ENCODE data around the gene A1BG.

Gene A1BG

GRCh38 chr19:58338336-58338735 is 15.0 kb downstream of the A1BG start:
- Mint-ChIP-seq H3K4me1 (ENCODE audit: low read depth) (peaks cover 6% of the 10 kb centered on the region), H3K36me3 (ENCODE audit: low read depth) (peaks cover 76% of the 10 kb centered on the region), H3K4me3 (no peak overlapping the region), H3K9me3 (no peaks in the 10 kb centered on the region), H3K27ac (no peak overlapping the region), H3K27me3 (no peaks in the 10 kb centered on the region)
- DNase-seq = no peak

- no peaks in the 10 kb centered on the region for H3K9me3 Mint-ChIP-seq
- peaks cover 7% of the 10 kb centered on the region for H3K4me1 Mint-ChIP-seq (ENCODE audit: low read depth)
- H3K27me3 Mint-ChIP-seq = no peaks in the 10 kb centered on the region
- no peak overlapping the region for H3K4me3 Mint-ChIP-seq
- no peak overlapping the region for H3K27ac Mint-ChIP-seq
- H3K36me3 Mint-ChIP-seq (ENCODE audit: low read depth) = peaks cover 73% of the 10 kb centered on the region
- no peak for DNase-seq
Measured at GRCh38 chr19:58336820-58337219, 16.5 kb downstream of the A1BG start.

GRCh38 chr19:58336216-58336615 is 17.1 kb downstream of the A1BG start:
- DNase-seq = no peak
- Mint-ChIP-seq H3K27me3 (no peaks in the 10 kb centered on the region), H3K27ac (no peak overlapping the region)

GRCh38 chr19:58335630-58336029 is 17.7 kb downstream of the A1BG start:
- peaks cover 7% of the 10 kb centered on the region for H3K4me1 Mint-ChIP-seq (ENCODE audit: low read depth)
- H3K27me3 Mint-ChIP-seq = no peaks in the 10 kb centered on the region
- DNase-seq = no peak
- no peaks in the 10 kb centered on the region for H3K9me3 Mint-ChIP-seq
- H3K36me3 Mint-ChIP-seq (ENCODE audit: low read depth) = peaks cover 63% of the 10 kb centered on the region
- H3K4me3 Mint-ChIP-seq = no peak overlapping the region
- H3K27ac Mint-ChIP-seq = no peak overlapping the region

More at GRCh38 chr19:58336216-58336615, 17.1 kb downstream of the A1BG start:
- H3K4me3 Mint-ChIP-seq = no peak overlapping the region
- H3K4me1 Mint-ChIP-seq (ENCODE audit: low read depth) = peaks cover 7% of the 10 kb centered on the region
- peaks cover 69% of the 10 kb centered on the region for H3K36me3 Mint-ChIP-seq (ENCODE audit: low read depth)
- H3K9me3 Mint-ChIP-seq = no peaks in the 10 kb centered on the region

GRCh38 chr19:58334691-58335249 is 18.5 kb downstream of the A1BG start:
- Mint-ChIP-seq H3K4me3 (no peak overlapping the region), H3K27ac (no peak overlapping the region), H3K4me1 (ENCODE audit: low read depth) (peaks cover 4% of the 10 kb centered on the region), H3K9me3 (no peaks in the 10 kb centered on the region), H3K27me3 (no peaks in the 10 kb centered on the region), H3K36me3 (ENCODE audit: low read depth) (peaks cover 58% of the 10 kb centered on the region)
- DNase-seq = no peak

- Mint-ChIP-seq H3K36me3 (ENCODE audit: low read depth) (peaks cover 37% of the 10 kb centered on the region), H3K4me3 (no peak overlapping the region), H3K27me3 (no peaks in the 10 kb centered on the region), H3K9me3 (no peaks in the 10 kb centered on the region), H3K27ac (no peak overlapping the region), H3K4me1 (ENCODE audit: low read depth) (peaks cover 1% of the 10 kb centered on the region)
- no peak for DNase-seq
Measured at GRCh38 chr19:58332697-58333096, 20.6 kb downstream of the A1BG start.

- Mint-ChIP-seq H3K27ac (no peak overlapping the region), H3K36me3 (ENCODE audit: low read depth) (peaks cover 20% of the 10 kb centered on the region), H3K9me3 (no peaks in the 10 kb centered on the region), H3K27me3 (no peaks in the 10 kb centered on the region), H3K4me3 (no peak overlapping the region), H3K4me1 (ENCODE audit: low read depth) (peaks cover 1% of the 10 kb centered on the region)
- DNase-seq = no peak
Measured at GRCh38 chr19:58330458-58330857, 22.8 kb downstream of the A1BG start.

GRCh38 chr19:58328999-58329398 is 24.3 kb downstream of the A1BG start:
- H3K36me3 Mint-ChIP-seq (ENCODE audit: low read depth) = peaks cover 6% of the 10 kb centered on the region
- H3K27me3 Mint-ChIP-seq = no peaks in the 10 kb centered on the region
- H3K4me3 Mint-ChIP-seq = no peak overlapping the region
- H3K9me3 Mint-ChIP-seq = no peaks in the 10 kb centered on the region
- DNase-seq = no peak
- peaks cover 1% of the 10 kb centered on the region for H3K4me1 Mint-ChIP-seq (ENCODE audit: low read depth)
- no peak overlapping the region for H3K27ac Mint-ChIP-seq

- Mint-ChIP-seq H3K27ac (no peak within 1 kb of the TSS), H3K27me3 (no peaks in the 10 kb centered on the region), H3K4me3 (no peak within 1 kb of the TSS), H3K9me3 (no peaks in the 10 kb centered on the region), H3K4me1 (ENCODE audit: low read depth) (no peaks in the 10 kb centered on the region), H3K36me3 (ENCODE audit: low read depth) (peaks cover 4% of the 10 kb centered on the region)
- DNase-seq = peak; percentile 92
Measured at GRCh38 chr19:58326914-58327726, 26.2 kb downstream of the A1BG start, which contains the start of gene ZSCAN22. Gene ZSCAN22 (plus strand): TSS chr19:58326994. CDS start chr19:58334803, 7,809 bp downstream.

GRCh38 chr19:58326501-58326913 is 26.8 kb downstream of the A1BG start:
- Mint-ChIP-seq H3K9me3 (no peaks in the 10 kb centered on the region), H3K36me3 (ENCODE audit: low read depth) (peaks cover 7% of the 10 kb centered on the region), H3K4me3 (no peak overlapping the region), H3K4me1 (ENCODE audit: low read depth) (no peaks in the 10 kb centered on the region), H3K27ac (no peak overlapping the region), H3K27me3 (no peaks in the 10 kb centered on the region)
- DNase-seq = no peak

GRCh38 chr19:58325311-58326022 is 27.8 kb downstream of the A1BG start:
- Mint-ChIP-seq H3K9me3 (no peaks in the 10 kb centered on the region), H3K36me3 (ENCODE audit: low read depth) (peaks cover 7% of the 10 kb centered on the region), H3K27me3 (no peaks in the 10 kb centered on the region), H3K4me3 (no peak overlapping the region), H3K4me1 (ENCODE audit: low read depth) (no peaks in the 10 kb centered on the region), H3K27ac (no peak overlapping the region)
- DNase-seq = no peak

GRCh38 chr19:58319241-58319640 is 34.1 kb downstream of the A1BG start:
- no peak overlapping the region for H3K4me3 Mint-ChIP-seq
- H3K27ac Mint-ChIP-seq = no peak overlapping the region
- H3K4me1 Mint-ChIP-seq (ENCODE audit: low read depth) = no peaks in the 10 kb centered on the region
- no peaks in the 10 kb centered on the region for H3K27me3 Mint-ChIP-seq
- no peak for DNase-seq
- H3K9me3 Mint-ChIP-seq = no peaks in the 10 kb centered on the region
- H3K36me3 Mint-ChIP-seq (ENCODE audit: low read depth) = peaks cover 34% of the 10 kb centered on the region

GRCh38 chr19:58318297-58318696 is 35.0 kb downstream of the A1BG start:
- no peaks in the 10 kb centered on the region for H3K27me3 Mint-ChIP-seq
- no peak overlapping the region for H3K27ac Mint-ChIP-seq
- H3K9me3 Mint-ChIP-seq = no peaks in the 10 kb centered on the region

GRCh38 chr19:58317476-58318072 is 35.7 kb downstream of the A1BG start:
- Mint-ChIP-seq H3K27ac (no peak overlapping the region), H3K27me3 (no peaks in the 10 kb centered on the region), H3K36me3 (ENCODE audit: low read depth) (peaks cover 48% of the 10 kb centered on the region), H3K4me3 (no peak overlapping the region), H3K9me3 (no peaks in the 10 kb centered on the region), H3K4me1 (ENCODE audit: low read depth) (no peaks in the 10 kb centered on the region)
- no peak for DNase-seq

More at GRCh38 chr19:58318297-58318696, 35.0 kb downstream of the A1BG start:
- H3K4me1 Mint-ChIP-seq (ENCODE audit: low read depth) = no peaks in the 10 kb centered on the region
- DNase-seq = no peak
- no peak overlapping the region for H3K4me3 Mint-ChIP-seq
- H3K36me3 Mint-ChIP-seq (ENCODE audit: low read depth) = peaks cover 43% of the 10 kb centered on the region
